ENCODE data around the gene FGD4.

The FGD4 gene

DNA sequence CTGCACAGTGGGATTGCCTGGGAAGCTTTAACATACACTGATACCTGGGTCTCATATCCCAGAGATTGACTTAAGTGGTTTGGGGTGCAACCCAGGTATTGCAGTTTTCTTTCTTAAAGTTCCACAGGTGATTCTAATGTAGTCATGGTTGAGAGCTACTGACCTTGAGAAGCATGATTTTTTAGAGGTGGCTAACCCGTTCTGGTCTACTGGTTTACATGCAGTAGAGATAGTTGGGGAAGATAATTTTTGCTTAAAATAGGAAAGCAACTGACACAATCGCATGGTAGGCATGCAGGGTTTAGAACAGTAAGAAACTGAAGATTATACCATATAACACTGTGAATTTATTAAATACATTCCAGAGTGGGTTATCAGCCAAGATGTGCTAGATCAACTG lies 145.5 kb downstream of the FGD4 start:
- no peak overlapping the region for H3K4me3 ChIP-seq (ENCODE audit: control insufficient read depth, low read depth, low read length)
- TF ChIP-seq, protein P1, sequence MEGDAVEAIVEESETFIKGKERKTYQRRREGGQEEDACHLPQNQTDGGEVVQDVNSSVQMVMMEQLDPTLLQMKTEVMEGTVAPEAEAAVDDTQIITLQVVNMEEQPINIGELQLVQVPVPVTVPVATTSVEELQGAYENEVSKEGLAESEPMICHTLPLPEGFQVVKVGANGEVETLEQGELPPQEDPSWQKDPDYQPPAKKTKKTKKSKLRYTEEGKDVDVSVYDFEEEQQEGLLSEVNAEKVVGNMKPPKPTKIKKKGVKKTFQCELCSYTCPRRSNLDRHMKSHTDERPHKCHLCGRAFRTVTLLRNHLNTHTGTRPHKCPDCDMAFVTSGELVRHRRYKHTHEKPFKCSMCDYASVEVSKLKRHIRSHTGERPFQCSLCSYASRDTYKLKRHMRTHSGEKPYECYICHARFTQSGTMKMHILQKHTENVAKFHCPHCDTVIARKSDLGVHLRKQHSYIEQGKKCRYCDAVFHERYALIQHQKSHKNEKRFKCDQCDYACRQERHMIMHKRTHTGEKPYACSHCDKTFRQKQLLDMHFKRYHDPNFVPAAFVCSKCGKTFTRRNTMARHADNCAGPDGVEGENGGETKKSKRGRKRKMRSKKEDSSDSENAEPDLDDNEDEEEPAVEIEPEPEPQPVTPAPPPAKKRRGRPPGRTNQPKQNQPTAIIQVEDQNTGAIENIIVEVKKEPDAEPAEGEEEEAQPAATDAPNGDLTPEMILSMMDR (IDR thresholded peaks at IDR 0.05; ENCODE audit: control insufficient read depth, insufficient read depth, low read depth, low read length, missing control alignments) = no peak
- no peak for DNase-seq (ENCODE audit: low read depth)

DNA sequence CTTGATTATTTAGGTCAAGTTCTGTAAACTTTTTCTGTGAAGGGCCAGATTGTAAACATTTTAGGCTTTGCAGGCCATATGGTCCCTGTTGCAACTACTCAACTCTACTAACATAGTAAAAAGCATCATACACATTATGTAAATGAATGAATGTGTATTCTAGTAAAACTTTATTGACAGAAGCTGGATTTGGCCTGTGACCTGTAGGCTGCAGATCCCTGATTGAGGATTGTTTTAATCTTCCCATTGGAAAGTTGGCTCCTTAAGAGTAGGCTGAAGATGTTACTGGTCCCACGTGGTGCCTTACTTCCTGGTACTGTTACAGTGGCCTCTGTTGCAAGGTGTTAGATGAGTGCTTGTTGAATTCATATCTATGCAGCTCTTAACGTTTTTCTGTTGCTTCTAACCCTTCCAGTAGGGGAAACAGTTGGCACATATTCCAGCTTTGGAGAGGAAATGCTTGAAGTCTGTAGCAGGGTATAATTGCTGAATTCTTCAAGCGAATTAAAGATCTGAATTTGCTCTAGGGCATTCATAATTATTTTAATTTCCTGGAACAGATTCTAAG lies 146.1 kb downstream of the FGD4 start:
- no peak for DNase-seq (ENCODE audit: low read depth)
- TF ChIP-seq, protein P1 (IDR thresholded peaks at IDR 0.05; ENCODE audit: control insufficient read depth, insufficient read depth, low read depth, low read length, missing control alignments) = no peak
- H3K4me3 ChIP-seq (ENCODE audit: control insufficient read depth, low read depth, low read length) = no peak overlapping the region

DNA sequence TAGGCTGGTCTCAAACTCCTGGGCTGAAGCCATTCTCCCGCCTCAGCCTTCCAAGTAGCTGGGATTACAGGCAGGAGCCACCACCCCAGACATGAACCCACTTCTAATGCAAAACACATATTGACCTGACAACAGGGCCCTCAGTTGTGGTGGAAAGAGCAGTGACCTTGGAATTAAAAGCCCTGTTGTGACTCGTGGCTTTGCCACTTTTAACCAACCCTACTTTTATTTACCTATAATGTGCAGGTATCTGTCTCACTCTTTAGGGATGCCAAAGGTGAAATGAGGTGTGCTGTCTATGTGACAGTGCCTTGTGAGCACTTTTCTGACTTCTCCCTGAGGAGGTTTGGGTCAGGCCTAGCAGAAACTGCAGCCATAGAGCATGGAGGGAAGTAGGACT lies 146.9 kb downstream of the FGD4 start:
- H3K4me3 ChIP-seq (ENCODE audit: control insufficient read depth, low read depth, low read length) = no peak overlapping the region
- TF ChIP-seq, protein P1 (IDR thresholded peaks at IDR 0.05; ENCODE audit: control insufficient read depth, insufficient read depth, low read depth, low read length, missing control alignments) = no peak
- no peak for DNase-seq (ENCODE audit: low read depth)

DNA sequence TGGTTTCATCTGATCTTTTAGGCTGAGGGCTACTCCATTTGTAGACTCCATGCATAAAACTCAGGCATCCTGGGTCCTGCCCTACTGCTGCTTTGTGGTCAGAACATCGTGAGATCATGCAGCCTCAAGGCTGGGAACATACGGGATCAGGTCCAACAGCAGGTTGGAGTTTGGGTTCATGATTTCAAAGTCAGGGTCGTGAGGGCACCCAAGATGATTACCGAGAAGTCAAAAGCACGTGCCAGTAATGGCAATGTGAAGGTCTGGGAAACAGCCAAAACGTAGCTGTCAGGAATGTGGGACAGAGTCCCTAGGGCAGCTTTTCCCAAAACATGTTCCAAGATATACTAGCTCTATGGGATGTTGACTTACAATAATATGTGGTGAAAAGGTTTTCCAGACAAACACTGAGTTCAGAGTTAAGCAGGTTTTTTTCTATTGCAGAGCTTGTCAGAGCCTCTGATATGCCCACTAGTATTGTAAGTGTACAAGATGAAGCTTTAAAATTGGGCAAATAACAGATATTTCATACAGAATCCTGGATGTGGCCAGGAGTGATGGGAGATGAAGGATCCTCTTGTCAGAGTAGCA lies 149.4 kb downstream of the FGD4 start:
- TF ChIP-seq, protein P1 (IDR thresholded peaks at IDR 0.05; ENCODE audit: control insufficient read depth, insufficient read depth, low read depth, low read length, missing control alignments) = no peak
- no peak overlapping the region for H3K4me3 ChIP-seq (ENCODE audit: control insufficient read depth, low read depth, low read length)
- DNase-seq (ENCODE audit: low read depth) = peak; percentile 67

DNA sequence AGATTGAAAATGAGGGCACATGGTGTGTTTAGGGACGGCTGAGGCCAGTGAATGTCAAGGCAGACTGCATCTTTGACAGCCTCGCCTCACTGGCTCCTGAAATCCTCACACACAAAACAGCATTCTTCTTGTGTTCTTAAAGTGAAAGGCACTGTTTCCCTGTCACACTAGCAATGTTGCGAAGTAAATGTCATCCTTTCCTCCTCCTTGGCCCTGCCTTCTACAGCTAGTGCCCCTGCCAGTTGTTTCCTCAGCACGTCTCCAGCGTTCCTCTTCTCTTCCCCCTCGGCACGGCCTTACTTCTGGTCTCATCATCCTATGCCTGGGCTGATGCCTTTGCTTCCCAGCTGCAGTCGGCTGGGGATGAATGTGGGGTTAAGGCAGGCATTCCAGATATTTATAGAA lies 150.3 kb downstream of the FGD4 start:
- no peak overlapping the region for H3K4me3 ChIP-seq (ENCODE audit: control insufficient read depth, low read depth, low read length)
- no peak for DNase-seq (ENCODE audit: low read depth)
- TF ChIP-seq, protein P1 (IDR thresholded peaks at IDR 0.05; ENCODE audit: control insufficient read depth, insufficient read depth, low read depth, low read length, missing control alignments) = no peak

DNA sequence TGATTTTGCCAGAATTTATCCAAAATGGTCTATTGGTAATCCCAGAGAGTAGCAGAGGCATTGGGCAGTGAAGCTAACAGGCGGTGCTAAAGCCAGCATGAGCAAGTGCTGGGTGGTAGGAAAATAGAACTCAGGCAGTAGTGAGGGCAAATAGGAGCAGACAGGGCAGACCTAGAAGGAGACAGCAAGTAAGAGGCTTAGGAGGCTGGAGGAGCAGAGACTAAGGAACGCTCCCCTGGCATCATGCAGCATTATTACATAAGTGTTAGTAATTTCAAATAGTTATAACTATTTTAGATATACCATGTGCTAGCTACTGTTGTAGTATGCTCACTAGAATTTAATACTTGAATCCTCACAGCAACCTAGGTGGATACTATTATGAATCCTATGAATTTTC lies 151.7 kb downstream of the FGD4 start:
- no peak for DNase-seq (ENCODE audit: low read depth)
- TF ChIP-seq, protein P1 (IDR thresholded peaks at IDR 0.05; ENCODE audit: control insufficient read depth, insufficient read depth, low read depth, low read length, missing control alignments) = no peak
- H3K4me3 ChIP-seq (ENCODE audit: control insufficient read depth, low read depth, low read length) = no peak overlapping the region

All from AG09309 (cell line).